IMR-90 (cell line): ENCODE results near the gene CRISPLD2. TPM values are rescaled to one million over a fixed set of nuclear protein-coding genes. Genes with fewer than 3 reads are reported as not detected.

Source experiments
- ATAC-seq: fragments of 200-7000 bp; cut with Tn5 transposase; 2 replicates; pipeline ENCODE4 v1.9.1; 2020; ENCODE audit warnings: low read depth, mild to moderate bottlenecking, moderate library complexity
- BruUV-seq: library from RNA; stranded (reverse); fragments of 400-500 nt; replicated peaks from 2 replicates; lab custom pipeline; 2021; lab: Mats Ljungman, UMichigan
- CTCF ChIA-PET: fragments of 300-600 bp; formaldehyde crosslinking; extraction: SDS; loops from one replicate; lab custom pipeline; 2021; ENCODE audit warnings: antibody characterized with exemption; lab: Yijun Ruan, JAX
- POLR2A ChIA-PET: fragments of 300-600 bp; sonication (Branson Sonifier 250); formaldehyde crosslinking; loops from one replicate; lab custom pipeline; 2022; ENCODE audit warnings: antibody characterized with exemption; ENCODE audit not compliant: unreplicated experiment; lab: Charles Lee
- DNase-seq: peaks from one replicate; pipeline ENCODE4 v3.0.0; 2013
- H2AFZ ChIP-seq: replicated peaks from 2 replicates; pipeline ENCODE3; 2013; ENCODE audit warnings: low read length, mild to moderate bottlenecking; ENCODE audit not compliant: poor library complexity
- H2AK5ac ChIP-seq: 2 replicates; pipeline ENCODE4 v1.6.1; 2013; ENCODE audit warnings: low read depth, low read length, inconsistent platforms
- H2AK9ac ChIP-seq: replicated peaks from 2 replicates; pipeline ENCODE3; 2013; ENCODE audit warnings: mild to moderate bottlenecking, low read depth, low read length, moderate library complexity; ENCODE audit not compliant: poor library complexity
- H2BK120ac ChIP-seq: 2 replicates; pipeline ENCODE4 v1.6.1; 2013; ENCODE audit warnings: low read depth, low read length, inconsistent platforms
- H2BK15ac ChIP-seq: 3 replicates; pipeline ENCODE4 v1.6.1; 2013; ENCODE audit warnings: low read depth, low read length, inconsistent platforms
- H2BK20ac ChIP-seq: 2 replicates; pipeline ENCODE4 v1.6.1; 2013; ENCODE audit warnings: low read depth, mild to moderate bottlenecking, inconsistent platforms, low read length, moderate library complexity
- H2BK5ac ChIP-seq: 2 replicates; pipeline ENCODE4 v1.6.1; 2013; ENCODE audit warnings: mild to moderate bottlenecking, low read depth, low read length, inconsistent platforms; ENCODE audit not compliant: poor library complexity, severe bottlenecking
- H3K14ac ChIP-seq: replicated peaks from 2 replicates; pipeline ENCODE4 v1.6.1; 2013; ENCODE audit warnings: low read depth, low read length, inconsistent platforms
- H3K18ac ChIP-seq: 2 replicates; pipeline ENCODE4 v1.6.1; 2013; ENCODE audit warnings: low read depth, low read length, control low read depth
- H3K23ac ChIP-seq: 2 replicates; pipeline ENCODE4 v1.6.1; 2013; ENCODE audit warnings: low read depth, low read length, inconsistent platforms
- H3K27ac ChIP-seq: 2 replicates; pipeline ENCODE4 v1.5.1; 2013; ENCODE audit warnings: mild to moderate bottlenecking, control low read depth, low read length; ENCODE audit not compliant: insufficient read depth
- H3K27me3 ChIP-seq: 2 replicates; pipeline ENCODE4 v1.6.1; 2013; ENCODE audit warnings: low read length; ENCODE audit not compliant: control insufficient read depth, insufficient read depth
- H3K36me3 ChIP-seq: 2 replicates; pipeline ENCODE4 v1.6.1; 2013; ENCODE audit warnings: low read length, mixed read lengths; ENCODE audit not compliant: control insufficient read depth, insufficient read depth
- H3K4ac ChIP-seq: 2 replicates; pipeline ENCODE4 v1.6.1; 2013; ENCODE audit warnings: low read depth, low read length, inconsistent platforms
- H3K4me1 ChIP-seq: 2 replicates; pipeline ENCODE4 v1.6.1; 2013; ENCODE audit warnings: low read length, mixed read lengths; ENCODE audit not compliant: control insufficient read depth, insufficient read depth
- H3K4me2 ChIP-seq: 2 replicates; pipeline ENCODE4 v1.6.1; 2013; ENCODE audit warnings: low read depth, mild to moderate bottlenecking, control low read depth, low read length, moderate library complexity
- H3K4me3 ChIP-seq: 2 replicates; pipeline ENCODE4 v1.5.1; 2013; ENCODE audit warnings: low read depth, mild to moderate bottlenecking, control low read depth, low read length, moderate library complexity; ENCODE audit not compliant: insufficient read depth
- H3K56ac ChIP-seq: 2 replicates; pipeline ENCODE4 v1.6.1; 2013; ENCODE audit warnings: low read length, inconsistent platforms; ENCODE audit not compliant: insufficient read depth; ENCODE audit errors: extremely low read depth
- H3K79me1 ChIP-seq, 2 experiments: 2 replicates each; pipeline ENCODE4 v1.6.1; 2013; ENCODE audit warnings: low read length in 2 of 2, inconsistent platforms in 1 of 2, low read depth in 1 of 2
- H3K9ac ChIP-seq: 2 replicates; pipeline ENCODE4 v1.6.1; 2013; ENCODE audit warnings: low read depth, low read length, control low read depth
- H3K9me1 ChIP-seq: 2 replicates; pipeline ENCODE4 v1.6.1; 2013; ENCODE audit warnings: low read length, inconsistent platforms; ENCODE audit not compliant: insufficient read depth
- H3K9me3 ChIP-seq: 2 replicates; pipeline ENCODE4 v1.6.1; 2013; ENCODE audit warnings: low read length; ENCODE audit not compliant: control insufficient read depth, insufficient read depth
- H4K20me1 ChIP-seq: 2 replicates; pipeline ENCODE4 v1.6.1; 2013; ENCODE audit warnings: low read length, inconsistent platforms; ENCODE audit not compliant: insufficient read depth
- H4K5ac ChIP-seq: 2 replicates; pipeline ENCODE4 v1.6.1; 2013; ENCODE audit warnings: mild to moderate bottlenecking, low read depth, low read length, control low read depth
- H4K8ac ChIP-seq, 2 experiments: 2 replicates each; pipeline ENCODE4 v1.6.1; 2013; ENCODE audit warnings: low read depth in 2 of 2, low read length in 2 of 2, control low read depth in 1 of 2, inconsistent platforms in 1 of 2
- H4K91ac ChIP-seq: 2 replicates; pipeline ENCODE4 v1.6.1; 2013; ENCODE audit warnings: low read depth, low read length, inconsistent platforms; ENCODE audit not compliant: insufficient read depth
- BHLHE40 ChIP-seq: fragments of 150-350 bp; IDR thresholded peaks from 2 replicates; pipeline ENCODE4 v1.6.1; 2016; ENCODE audit warnings: mild to moderate bottlenecking, low read depth, low read length
- FOS ChIP-seq: fragments of 150-350 bp; IDR thresholded peaks from 2 replicates; pipeline ENCODE4 v1.6.1; 2016; ENCODE audit warnings: low read depth, low read length
- MAFK ChIP-seq: IDR thresholded peaks from 2 replicates; pipeline ENCODE4 v1.6.1; 2012; ENCODE audit warnings: low read depth, low read length, improper control_type of control experiment
- NFE2L2 ChIP-seq: fragments of 150-350 bp; IDR thresholded peaks from 2 replicates; pipeline ENCODE4 v1.6.1; 2016; ENCODE audit warnings: low read depth, mild to moderate bottlenecking, low read length
- RAD21 ChIP-seq: IDR thresholded peaks from 2 replicates; pipeline ENCODE4 v1.6.1; 2012; ENCODE audit warnings: low read length, improper control_type of control experiment
- RFX5 ChIP-seq: IDR thresholded peaks from 2 replicates; pipeline ENCODE4 v1.8.0; 2012; ENCODE audit warnings: low read depth, mild to moderate bottlenecking, low read length, moderate library complexity
- WGBS, 2 experiments: methylation state at CpG; one replicate each; pipeline versions ENCODE4 v1.1.5 to v1.1.7; 2013; ENCODE audit warnings: missing lambda C conversion rate in 2 of 2; ENCODE audit not compliant: insufficient read length in 1 of 2; ENCODE audit errors: extremely low coverage in 2 of 2; 5-methylcytosine and 5-hydroxymethylcytosine counted together
- dilution Hi-C: fragments of 300-500 bp; cut with HindIII; formaldehyde crosslinking; loops from one replicate; pipeline ENCODE4 v1.14.3; 2018; ENCODE audit warnings: low sequenced_read_pairs; ENCODE audit not compliant: unreplicated experiment
- in situ Hi-C: fragments of 300-500 bp; cut with MboI; formaldehyde crosslinking; loops from 3 replicates; pipeline ENCODE4 v1.14.3; 2019; ENCODE audit warnings: low sequenced_read_pairs, inconsistent platforms, mixed read lengths
- intact Hi-C: fragments of 100-400 bp; cut with micrococcal nuclease; formaldehyde crosslinking; loops from 2 replicates; pipeline ENCODE4 v1.10.0; 2022
- polyA plus RNA-seq, 3 experiments: library from polyadenylated mRNA; depleted of rRNA; stranded (reverse); fragments of >200 nt; gene quantifications; 2 replicates each; pipeline ENCODE4 v1.2.3, GENCODE V29; 2012; ENCODE audit warnings: low replicate concordance in 1 of 3
- total RNA-seq: library from RNA; depleted of rRNA; stranded (reverse); fragments of >200 nt; gene quantifications from 2 replicates; pipeline ENCODE4 v1.2.3, GENCODE V29; 2012

Gene CRISPLD2
- total and polyA plus RNA-seq, 2 of the 4 experiments (the other 2 are of a cell fraction), result 23.1 to 37.5 TPM

- BruUV-seq, result no TSS peak
Observed at GRCh38 chr16:84917492-84917891, 97.7 kb downstream of the CRISPLD2 start.

More at GRCh38 chr16:84917492-84917891, 97.7 kb downstream of the CRISPLD2 start:
- in situ Hi-C loops, result no loop called here
- TF ChIP-seq MAFK, result no peak
- TF ChIP-seq BHLHE40, result no peak
- no peak for TF ChIP-seq RFX5
- no peak for TF ChIP-seq NFE2L2
- no peak for TF ChIP-seq FOS
- no peak for TF ChIP-seq RAD21
- no peak overlapping the region for H2AK9ac ChIP-seq
- peaks cover 7% of the 10 kb centered on the region; the same call in 1 of the 2 replicates for H3K4me1 ChIP-seq
- DNase-seq (no peak), ATAC-seq (no peak)
- H3K56ac ChIP-seq, result no peak overlapping the region
- no peak overlapping the region for H2BK15ac ChIP-seq
- no peak overlapping the region for H3K14ac ChIP-seq
- dilution Hi-C loops, result no loop called here
- no peak overlapping the region for H2AFZ ChIP-seq
- POLR2A ChIA-PET, result no interaction called here
- H3K9ac ChIP-seq, result no peak overlapping the region
- H2BK120ac ChIP-seq, result no peak overlapping the region
- intact Hi-C loops, result no loop called here
- H2BK20ac ChIP-seq, result no peak overlapping the region
- no peak overlapping the region for H3K18ac ChIP-seq
- H4K8ac ChIP-seq, result no peak overlapping the region
- H3K4ac ChIP-seq, result no peak overlapping the region
- H3K79me1 ChIP-seq, result no peaks in the 10 kb centered on the region
- H4K20me1 ChIP-seq, result no peaks in the 10 kb centered on the region
- no CpG with 5 or more reads among the region's 11 CpGs for WGBS, 2 experiments
- H3K27ac ChIP-seq, result no peak overlapping the region
- H3K4me2 ChIP-seq, result no peak overlapping the region
- H3K9me3 ChIP-seq, result no peaks in the 10 kb centered on the region
- H3K23ac ChIP-seq, result no peak overlapping the region
- H2BK5ac ChIP-seq, result no peak overlapping the region
- H4K91ac ChIP-seq, result no peak overlapping the region
- H3K9me1 ChIP-seq, result no peaks in the 10 kb centered on the region
- no peak overlapping the region for H4K5ac ChIP-seq
- no peak overlapping the region for H2AK5ac ChIP-seq
- no peaks in the 10 kb centered on the region for H3K36me3 ChIP-seq
- H3K4me3 ChIP-seq, result no peak overlapping the region
- CTCF ChIA-PET, result no interaction called here
- peaks cover 36% of the 10 kb centered on the region for H3K27me3 ChIP-seq
